Panc1 (cell line): ENCODE data around the gene RANGAP1.

ENCODE experiments used
- REST ChIP-seq, 2 experiments: IDR thresholded peaks; 2 replicates each; pipeline ENCODE4 v1.6.1; 2011 to 2012; ENCODE audit warnings: low read depth in 2 of 2, control low read depth in 1 of 2, low read length in 1 of 2, mild to moderate bottlenecking in 1 of 2, moderate library complexity in 1 of 2; ENCODE audit not compliant: insufficient read depth in 1 of 2
- TF ChIP-seq, protein P1 (sequence below): fragments of 450-650 bp; IDR thresholded peaks from 2 replicates; pipeline ENCODE4 v1.5.1; 2017; ENCODE audit warnings: mild to moderate bottlenecking

DNA sequence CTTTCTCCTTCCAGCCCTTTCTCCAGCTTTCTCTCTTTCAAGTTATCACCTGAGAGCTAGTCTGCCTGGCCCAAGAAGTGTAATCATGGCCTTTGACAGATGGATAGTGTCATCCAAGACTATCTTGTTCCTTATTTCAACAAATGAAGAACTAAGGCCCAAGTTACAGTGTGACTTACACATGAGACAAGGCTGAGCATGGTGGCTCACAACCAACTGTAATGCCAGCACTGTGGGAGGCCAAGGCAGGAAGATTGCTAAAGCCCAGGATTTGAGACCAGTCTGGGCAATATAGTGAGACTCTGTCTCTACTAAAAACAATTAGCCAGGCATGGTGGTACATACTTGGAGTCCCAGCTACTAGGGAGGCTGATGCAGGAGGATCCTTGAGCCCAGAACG, 3.7 kb upstream of the RANGAP1 start:
- TF ChIP-seq, protein P1, sequence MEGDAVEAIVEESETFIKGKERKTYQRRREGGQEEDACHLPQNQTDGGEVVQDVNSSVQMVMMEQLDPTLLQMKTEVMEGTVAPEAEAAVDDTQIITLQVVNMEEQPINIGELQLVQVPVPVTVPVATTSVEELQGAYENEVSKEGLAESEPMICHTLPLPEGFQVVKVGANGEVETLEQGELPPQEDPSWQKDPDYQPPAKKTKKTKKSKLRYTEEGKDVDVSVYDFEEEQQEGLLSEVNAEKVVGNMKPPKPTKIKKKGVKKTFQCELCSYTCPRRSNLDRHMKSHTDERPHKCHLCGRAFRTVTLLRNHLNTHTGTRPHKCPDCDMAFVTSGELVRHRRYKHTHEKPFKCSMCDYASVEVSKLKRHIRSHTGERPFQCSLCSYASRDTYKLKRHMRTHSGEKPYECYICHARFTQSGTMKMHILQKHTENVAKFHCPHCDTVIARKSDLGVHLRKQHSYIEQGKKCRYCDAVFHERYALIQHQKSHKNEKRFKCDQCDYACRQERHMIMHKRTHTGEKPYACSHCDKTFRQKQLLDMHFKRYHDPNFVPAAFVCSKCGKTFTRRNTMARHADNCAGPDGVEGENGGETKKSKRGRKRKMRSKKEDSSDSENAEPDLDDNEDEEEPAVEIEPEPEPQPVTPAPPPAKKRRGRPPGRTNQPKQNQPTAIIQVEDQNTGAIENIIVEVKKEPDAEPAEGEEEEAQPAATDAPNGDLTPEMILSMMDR, result no peak
- no peak for TF ChIP-seq REST (IDR thresholded peaks at IDR 0.05; ENCODE audit: insufficient read depth in 1 of 2, low read depth in 2 of 2, low read length in 1 of 2)
